Endothelial cell (in vitro differentiated cells): ENCODE results near the gene ZNF184. TPM values are rescaled to one million over a fixed set of nuclear protein-coding genes. Genes with fewer than 3 reads are reported as not detected.

Experiments
- DNase-seq: peaks from one replicate; pipeline ENCODE4 v3.0.0; 2021; ENCODE audit warnings: low spot score
- H3K27ac Mint-ChIP-seq: one replicate; pipeline ENCODE4 v1.8.0; 2021; ENCODE audit warnings: mixed read lengths, inconsistent platforms; ENCODE audit not compliant: unreplicated experiment
- H3K27me3 Mint-ChIP-seq: one replicate; pipeline ENCODE4 v1.8.0; 2021; ENCODE audit warnings: mild to moderate bottlenecking, moderate library complexity, mixed read lengths, inconsistent platforms; ENCODE audit not compliant: unreplicated experiment
- H3K36me3 Mint-ChIP-seq: one replicate; pipeline ENCODE4 v1.8.0; 2021; ENCODE audit warnings: mild to moderate bottlenecking, low read depth, mixed read lengths, inconsistent platforms; ENCODE audit not compliant: unreplicated experiment
- H3K4me1 Mint-ChIP-seq: one replicate; pipeline ENCODE4 v1.8.0; 2021; ENCODE audit warnings: mild to moderate bottlenecking, mixed read lengths, inconsistent platforms; ENCODE audit not compliant: unreplicated experiment
- H3K4me3 Mint-ChIP-seq: one replicate; pipeline ENCODE4 v1.8.0; 2021; ENCODE audit warnings: mild to moderate bottlenecking, mixed read lengths, inconsistent platforms; ENCODE audit not compliant: unreplicated experiment
- H3K9me3 Mint-ChIP-seq: one replicate; pipeline ENCODE4 v1.8.0; 2021; ENCODE audit warnings: mixed read lengths, inconsistent platforms; ENCODE audit not compliant: unreplicated experiment
- CTCF ChIP-seq: fragments of 200-600 bp; sonication (generic); IDR thresholded peaks from one replicate; pipeline ENCODE4 v1.5.0; 2021; ENCODE audit warnings: antibody characterized with exemption; ENCODE audit not compliant: unreplicated experiment
- total RNA-seq: library from RNA; stranded (reverse); fragmentation: NEBNext Ultra II Directional; extraction: Animal tissue kit (Norgen Biotek cat#: 25700); gene quantifications from one replicate; pipeline ENCODE4 v1.2.1, GENCODE V29; 2021; ENCODE audit not compliant: unreplicated experiment

ZNF184 gene
- total RNA-seq, 1 donor from 2014 or later, result 12.6 TPM

- Mint-ChIP-seq H3K9me3 (no peaks in the 10 kb centered on the region), H3K27ac (no peak overlapping the region), H3K36me3 (peaks cover 4% of the 10 kb centered on the region), H3K27me3 (no peaks in the 10 kb centered on the region), H3K4me1 (no peaks in the 10 kb centered on the region), H3K4me3 (no peak overlapping the region)
- DNase-seq, result no peak
- no peak for TF ChIP-seq CTCF
Measured at GRCh38 chr6:27415898-27416297, 57.0 kb downstream of the ZNF184 start.

GRCh38 chr6:27414996-27415395 is 57.9 kb downstream of the ZNF184 start:
- no peak for DNase-seq
- Mint-ChIP-seq H3K36me3 (peaks cover 8% of the 10 kb centered on the region), H3K27me3 (no peaks in the 10 kb centered on the region), H3K4me1 (no peaks in the 10 kb centered on the region), H3K27ac (no peak overlapping the region), H3K9me3 (no peaks in the 10 kb centered on the region), H3K4me3 (no peak overlapping the region)
- TF ChIP-seq CTCF, result no peak

GRCh38 chr6:27414300-27414699 is 58.6 kb downstream of the ZNF184 start:
- DNase-seq, result no peak
- no peaks in the 10 kb centered on the region for H3K9me3 Mint-ChIP-seq
- H3K4me1 Mint-ChIP-seq, result no peaks in the 10 kb centered on the region
- H3K36me3 Mint-ChIP-seq, result peaks cover 8% of the 10 kb centered on the region
- H3K27ac Mint-ChIP-seq, result no peak overlapping the region
- no peaks in the 10 kb centered on the region for H3K27me3 Mint-ChIP-seq
- TF ChIP-seq CTCF, result no peak
- H3K4me3 Mint-ChIP-seq, result no peak overlapping the region

- DNase-seq, result no peak
- H3K27me3 Mint-ChIP-seq, result no peaks in the 10 kb centered on the region
- H3K9me3 Mint-ChIP-seq, result peaks cover 3% of the 10 kb centered on the region
- no peak overlapping the region for H3K27ac Mint-ChIP-seq
- no peak for TF ChIP-seq CTCF
- H3K36me3 Mint-ChIP-seq, result peaks cover 24% of the 10 kb centered on the region
- H3K4me1 Mint-ChIP-seq, result no peaks in the 10 kb centered on the region
- no peak overlapping the region for H3K4me3 Mint-ChIP-seq
Measured at GRCh38 chr6:27407153-27407814, 65.6 kb downstream of the ZNF184 start.

- Mint-ChIP-seq H3K4me3 (no peak overlapping the region), H3K36me3 (peaks cover 34% of the 10 kb centered on the region)
- DNase-seq, result no peak
Measured at GRCh38 chr6:27406085-27406484, 66.8 kb downstream of the ZNF184 start.

More at GRCh38 chr6:27406085-27406484, 66.8 kb downstream of the ZNF184 start:
- peaks cover 13% of the 10 kb centered on the region for H3K9me3 Mint-ChIP-seq
- TF ChIP-seq CTCF, result no peak
- no peaks in the 10 kb centered on the region for H3K4me1 Mint-ChIP-seq
- no peak overlapping the region for H3K27ac Mint-ChIP-seq
- no peaks in the 10 kb centered on the region for H3K27me3 Mint-ChIP-seq
